ENCODE results near the gene SDK1. TPM values are rescaled to one million over a fixed set of nuclear protein-coding genes. Genes with fewer than 3 reads are reported as not detected.

Gene SDK1
- total RNA-seq, 4 donors from 2014 or later = 1.3 to 5.0 (median 2.0) TPM

- no CpG with 5 or more reads among the region's 1 CpG for WGBS, 2 donors
- no peaks in the 10 kb centered on the region for H3K9me3 ChIP-seq
- intact Hi-C loops (cut with DNase I) = no loop called here
- TF ChIP-seq, protein P1, sequence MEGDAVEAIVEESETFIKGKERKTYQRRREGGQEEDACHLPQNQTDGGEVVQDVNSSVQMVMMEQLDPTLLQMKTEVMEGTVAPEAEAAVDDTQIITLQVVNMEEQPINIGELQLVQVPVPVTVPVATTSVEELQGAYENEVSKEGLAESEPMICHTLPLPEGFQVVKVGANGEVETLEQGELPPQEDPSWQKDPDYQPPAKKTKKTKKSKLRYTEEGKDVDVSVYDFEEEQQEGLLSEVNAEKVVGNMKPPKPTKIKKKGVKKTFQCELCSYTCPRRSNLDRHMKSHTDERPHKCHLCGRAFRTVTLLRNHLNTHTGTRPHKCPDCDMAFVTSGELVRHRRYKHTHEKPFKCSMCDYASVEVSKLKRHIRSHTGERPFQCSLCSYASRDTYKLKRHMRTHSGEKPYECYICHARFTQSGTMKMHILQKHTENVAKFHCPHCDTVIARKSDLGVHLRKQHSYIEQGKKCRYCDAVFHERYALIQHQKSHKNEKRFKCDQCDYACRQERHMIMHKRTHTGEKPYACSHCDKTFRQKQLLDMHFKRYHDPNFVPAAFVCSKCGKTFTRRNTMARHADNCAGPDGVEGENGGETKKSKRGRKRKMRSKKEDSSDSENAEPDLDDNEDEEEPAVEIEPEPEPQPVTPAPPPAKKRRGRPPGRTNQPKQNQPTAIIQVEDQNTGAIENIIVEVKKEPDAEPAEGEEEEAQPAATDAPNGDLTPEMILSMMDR (IDR thresholded peaks at IDR 0.05) = no peak
- TF ChIP-seq POLR2A (IDR thresholded peaks at IDR 0.05) = no peak
- no peaks in the 10 kb centered on the region for H3K36me3 ChIP-seq
- H3K27ac ChIP-seq = no peak overlapping the region
- no peaks in the 10 kb centered on the region for H3K4me1 ChIP-seq
- DNase-seq = no peak
- no peaks in the 10 kb centered on the region for H3K27me3 ChIP-seq
- H3K4me3 ChIP-seq (replicated peaks in 1 of 3) = no peak overlapping the region
These were observed 756.2 kb downstream of the SDK1 start for GRCh38 chr7:4057289-4057616.

GRCh38 chr7:4058158-4058557 lies 757.1 kb downstream of the SDK1 start:
- no peaks in the 10 kb centered on the region for H3K36me3 ChIP-seq
- H3K9me3 ChIP-seq = no peaks in the 10 kb centered on the region
- 91 to 93% methylated on average over 1 of the region's 1 CpG for WGBS, 2 donors
- no peak overlapping the region for H3K27ac ChIP-seq
- intact Hi-C loops (cut with DNase I) = no loop called here
- H3K4me1 ChIP-seq = no peaks in the 10 kb centered on the region
- H3K27me3 ChIP-seq = no peaks in the 10 kb centered on the region
- no peak overlapping the region for H3K4me3 ChIP-seq (replicated peaks in 1 of 3)
- TF ChIP-seq, protein P1 (IDR thresholded peaks at IDR 0.05) = no peak
- no peak for TF ChIP-seq POLR2A (IDR thresholded peaks at IDR 0.05)
- DNase-seq = no peak

DNA sequence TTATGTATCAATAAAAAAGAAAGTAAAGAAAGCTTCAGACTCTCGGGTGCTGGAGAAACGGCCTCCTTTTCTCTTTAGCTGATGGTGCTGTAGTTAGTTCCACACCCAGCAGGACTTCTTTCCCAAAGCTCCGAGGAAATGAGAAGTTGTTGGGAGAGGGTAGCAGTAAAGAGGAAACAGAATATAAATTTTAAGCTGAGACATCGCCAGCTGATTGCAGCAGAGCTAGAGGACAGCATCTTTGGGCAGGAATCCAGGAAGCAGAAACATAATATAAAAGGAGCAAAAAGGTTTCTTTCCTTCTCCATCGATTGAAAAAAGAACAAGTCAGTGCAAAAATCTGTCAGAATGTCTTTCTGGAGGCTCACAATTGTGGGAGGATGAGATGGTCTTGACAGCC lies 764.1 kb downstream of the SDK1 start:
- Histone ChIP-seq H3K27ac (no peak overlapping the region), H3K27me3 (no peaks in the 10 kb centered on the region), H3K4me3 (replicated peaks in 1 of 3) (no peak overlapping the region), H3K4me1 (no peaks in the 10 kb centered on the region), H3K9me3 (no peaks in the 10 kb centered on the region), H3K36me3 (no peaks in the 10 kb centered on the region)
- intact Hi-C loops (cut with DNase I) = no loop called here
- TF ChIP-seq, protein P1 (IDR thresholded peaks at IDR 0.05) = no peak
- TF ChIP-seq POLR2A (IDR thresholded peaks at IDR 0.05) = no peak
- WGBS, 2 donors = 63% methylated on average over 5 of the region's 5 CpGs
- no peak for DNase-seq

DNA sequence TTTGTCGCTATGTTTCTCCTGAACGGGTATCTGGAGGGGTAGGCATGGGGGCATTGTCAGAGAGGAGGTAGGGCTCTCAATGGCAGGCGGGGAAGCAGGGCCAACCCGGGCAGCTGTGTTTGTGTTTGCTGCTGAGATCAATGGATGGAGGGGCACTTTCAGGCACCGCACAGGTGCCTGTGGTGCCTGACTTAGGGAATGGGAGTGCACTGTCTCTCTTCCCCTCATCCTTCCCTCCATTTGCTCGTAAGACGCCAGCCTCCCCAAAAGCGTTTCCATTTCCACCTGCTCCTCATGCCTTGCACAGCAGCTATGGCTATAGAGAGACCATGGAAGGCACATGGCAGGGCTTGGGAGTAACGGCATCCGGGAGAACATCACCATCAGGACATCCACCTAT lies 765.2 kb downstream of the SDK1 start:
- no peaks in the 10 kb centered on the region for H3K27me3 ChIP-seq
- no peak for TF ChIP-seq POLR2A (IDR thresholded peaks at IDR 0.05)
- TF ChIP-seq, protein P1 (IDR thresholded peaks at IDR 0.05) = no peak
- no peak for DNase-seq
- H3K4me3 ChIP-seq (replicated peaks in 1 of 3) = no peak overlapping the region
- no peaks in the 10 kb centered on the region for H3K9me3 ChIP-seq
- no peaks in the 10 kb centered on the region for H3K4me1 ChIP-seq
- intact Hi-C loops (cut with DNase I) = no loop called here
- H3K27ac ChIP-seq = no peak overlapping the region
- 83 to 91% methylated on average over 10 of the region's 10 CpGs for WGBS, 2 donors
- H3K36me3 ChIP-seq = no peaks in the 10 kb centered on the region

- intact Hi-C loops (cut with DNase I) = no loop called here
These were observed 765.8 kb downstream of the SDK1 start for GRCh38 chr7:4066626-4067475.

More at GRCh38 chr7:4066626-4067475, 765.8 kb downstream of the SDK1 start:
- Histone ChIP-seq H3K36me3 (no peaks in the 10 kb centered on the region), H3K4me1 (no peaks in the 10 kb centered on the region), H3K4me3 (replicated peaks in 1 of 3) (no peak overlapping the region), H3K27ac (no peak overlapping the region), H3K27me3 (no peaks in the 10 kb centered on the region), H3K9me3 (no peaks in the 10 kb centered on the region)
- no peak for DNase-seq
- 71 to 75% methylated on average over 19 to 21 of the region's 21 CpGs for WGBS, 2 donors
- TF ChIP-seq, protein P1 (IDR thresholded peaks at IDR 0.05) = no peak
- TF ChIP-seq POLR2A (IDR thresholded peaks at IDR 0.05) = no peak
